PC-3 (cell line): ENCODE data around the gene ANKRD1.

Source experiments
- CTCF ChIP-seq: fragments of 300-600 bp; sonication (generic); conservative IDR thresholded peaks from 2 replicates; pipeline ENCODE4 v1.5.1; 2017; ENCODE audit warnings: antibody characterized with exemption, low read depth, mild to moderate bottlenecking, low read length
- EZH2 ChIP-seq: fragments of 300-600 bp; sonication (generic); IDR thresholded peaks from one replicate; pipeline ENCODE4 v1.6.1; 2017; ENCODE audit warnings: antibody characterized with exemption, mild to moderate bottlenecking, low read length; ENCODE audit not compliant: unreplicated experiment
- EZH2phosphoT487 ChIP-seq: fragments of 300-600 bp; sonication (generic); IDR thresholded peaks from 2 replicates; pipeline ENCODE4 v1.6.1; 2018; ENCODE audit warnings: mild to moderate bottlenecking, antibody characterized with exemption, low read length, borderline replicate concordance

GRCh38 chr10:90905925-90906324 lies 15.0 kb downstream of the ANKRD1 start:
- no peak for TF ChIP-seq CTCF
- TF ChIP-seq EZH2phosphoT487, result no peak
- no peak for TF ChIP-seq EZH2
